H54 (cell line): ENCODE results near the gene ZIC4.

Source experiments
- DNase-seq: peaks from one replicate; pipeline ENCODE4 v3.0.0; 2011; ENCODE audit warnings: low spot score, mixed read lengths; ENCODE audit not compliant: insufficient read length
- FAIRE-seq: peaks from 3 replicates; lab custom pipeline; 2011; peaks lifted over from hg19 to GRCh38; lab: Jason Lieb, UNC
- POLR2A ChIP-seq: IDR thresholded peaks from 2 replicates; pipeline ENCODE4 v1.6.1; 2011; ENCODE audit warnings: low read depth, mild to moderate bottlenecking, low read length

ZIC4 gene

GRCh38 chr3:147360646-147361453 lies 45.5 kb downstream of the ZIC4 start:
- DNase-seq (no peak), FAIRE-seq (no peak)
- no peak for TF ChIP-seq POLR2A

DNA sequence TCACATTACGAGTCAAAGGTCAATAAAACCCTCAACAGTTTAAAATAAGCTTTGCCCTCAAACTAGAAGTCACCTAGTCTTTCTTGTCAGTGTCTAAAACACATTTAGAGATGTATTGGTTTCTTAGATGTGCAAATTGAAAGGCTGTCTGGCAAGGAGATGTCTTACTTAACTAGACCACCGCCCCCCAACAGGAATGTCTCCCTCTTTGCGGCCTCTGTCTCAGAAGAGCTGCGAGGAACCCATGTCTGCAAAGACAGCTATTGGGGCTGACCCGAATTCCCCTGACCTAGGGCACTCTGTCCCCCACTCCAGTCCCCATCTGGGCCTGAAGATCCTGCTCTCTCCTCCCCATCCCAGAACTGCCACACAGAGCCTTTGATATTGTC lies 46.3 kb downstream of the ZIC4 start:
- no peak for TF ChIP-seq POLR2A
- FAIRE-seq (no peak), DNase-seq (no peak)

DNA sequence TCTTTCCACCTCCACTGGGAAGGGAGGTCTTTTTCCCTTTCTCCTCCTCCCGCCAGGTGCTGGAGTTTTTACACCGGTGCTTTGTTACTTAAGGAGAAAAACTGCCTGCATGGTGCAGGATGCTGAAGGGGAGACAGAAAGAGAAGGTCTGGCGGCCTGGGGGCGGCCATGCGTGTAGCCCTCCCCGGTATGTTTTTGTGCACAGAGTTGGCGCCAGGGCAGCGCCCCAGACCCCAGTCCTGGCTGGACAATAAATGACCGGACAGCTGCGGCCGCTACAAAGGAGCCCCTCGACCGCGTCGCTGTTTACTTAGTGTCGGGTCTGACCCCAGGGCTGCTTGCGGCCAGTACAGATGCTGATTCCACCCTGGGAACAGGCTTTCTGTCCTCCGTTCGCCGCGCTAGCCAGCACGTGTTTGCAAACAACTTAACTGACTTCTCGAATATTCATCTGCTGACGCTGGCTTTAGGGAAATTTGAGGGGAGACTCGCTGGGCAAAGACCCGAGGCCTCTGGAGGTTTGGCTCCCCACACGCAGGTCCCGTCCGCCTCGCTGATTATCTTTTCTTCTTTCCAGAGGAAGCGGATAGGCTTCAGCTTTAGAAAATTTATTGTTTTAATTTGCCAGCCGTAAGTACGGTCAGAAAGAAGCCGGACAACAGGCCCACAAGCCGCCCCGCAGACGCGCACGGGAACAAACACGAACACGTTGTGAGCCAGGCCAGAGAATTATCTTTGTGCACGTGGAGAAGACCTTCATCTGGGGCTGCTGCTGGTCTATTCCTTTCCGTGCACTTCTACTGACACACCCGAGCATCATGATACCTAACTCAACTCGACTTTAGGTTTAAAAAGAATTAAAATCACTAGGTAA lies 46.9 kb downstream of the ZIC4 start:
- no peak for FAIRE-seq
- TF ChIP-seq POLR2A: no peak
- no peak for DNase-seq

DNA sequence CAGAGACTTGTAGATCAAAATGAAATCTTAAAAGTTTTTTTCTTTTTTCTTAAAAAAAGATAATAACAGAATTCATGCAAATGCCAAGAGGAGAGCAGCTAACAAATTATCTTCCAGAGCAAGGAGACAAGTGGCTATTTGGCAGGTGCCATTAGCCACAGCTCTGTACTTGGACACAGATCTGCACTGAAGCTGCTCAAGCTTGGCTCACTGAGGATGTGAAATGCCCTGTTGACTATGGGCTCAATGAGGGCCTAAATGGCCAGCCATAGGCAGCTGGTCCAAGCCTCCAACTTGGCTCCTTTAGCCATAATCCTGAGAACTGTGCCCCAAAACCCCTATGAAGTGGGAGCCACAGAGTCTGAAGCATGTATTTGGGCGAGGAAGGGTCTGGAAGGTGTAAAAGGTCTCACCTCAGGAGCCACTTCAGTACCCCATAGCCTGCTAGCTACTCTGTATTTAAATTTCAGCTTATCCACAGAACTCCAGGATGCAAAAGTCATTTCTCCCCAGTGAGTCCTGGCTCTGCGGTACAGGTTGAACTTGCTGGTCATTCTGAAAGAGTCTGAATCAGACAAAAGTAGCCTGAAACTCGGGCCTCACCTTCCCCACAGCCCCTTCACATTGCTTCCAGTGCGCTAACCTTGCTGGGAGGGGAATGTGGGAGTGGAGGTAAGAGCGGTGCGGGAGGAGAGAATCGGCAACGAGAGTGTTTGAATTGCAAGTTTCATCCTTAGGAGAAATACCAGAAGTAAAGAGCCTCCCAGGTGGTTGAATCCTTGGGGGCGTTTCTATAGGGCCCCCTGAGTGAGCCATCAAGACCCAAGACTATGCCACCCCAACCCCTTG lies 48.0 kb downstream of the ZIC4 start:
- no peak for DNase-seq
- no peak for TF ChIP-seq POLR2A
- FAIRE-seq: no peak

DNA sequence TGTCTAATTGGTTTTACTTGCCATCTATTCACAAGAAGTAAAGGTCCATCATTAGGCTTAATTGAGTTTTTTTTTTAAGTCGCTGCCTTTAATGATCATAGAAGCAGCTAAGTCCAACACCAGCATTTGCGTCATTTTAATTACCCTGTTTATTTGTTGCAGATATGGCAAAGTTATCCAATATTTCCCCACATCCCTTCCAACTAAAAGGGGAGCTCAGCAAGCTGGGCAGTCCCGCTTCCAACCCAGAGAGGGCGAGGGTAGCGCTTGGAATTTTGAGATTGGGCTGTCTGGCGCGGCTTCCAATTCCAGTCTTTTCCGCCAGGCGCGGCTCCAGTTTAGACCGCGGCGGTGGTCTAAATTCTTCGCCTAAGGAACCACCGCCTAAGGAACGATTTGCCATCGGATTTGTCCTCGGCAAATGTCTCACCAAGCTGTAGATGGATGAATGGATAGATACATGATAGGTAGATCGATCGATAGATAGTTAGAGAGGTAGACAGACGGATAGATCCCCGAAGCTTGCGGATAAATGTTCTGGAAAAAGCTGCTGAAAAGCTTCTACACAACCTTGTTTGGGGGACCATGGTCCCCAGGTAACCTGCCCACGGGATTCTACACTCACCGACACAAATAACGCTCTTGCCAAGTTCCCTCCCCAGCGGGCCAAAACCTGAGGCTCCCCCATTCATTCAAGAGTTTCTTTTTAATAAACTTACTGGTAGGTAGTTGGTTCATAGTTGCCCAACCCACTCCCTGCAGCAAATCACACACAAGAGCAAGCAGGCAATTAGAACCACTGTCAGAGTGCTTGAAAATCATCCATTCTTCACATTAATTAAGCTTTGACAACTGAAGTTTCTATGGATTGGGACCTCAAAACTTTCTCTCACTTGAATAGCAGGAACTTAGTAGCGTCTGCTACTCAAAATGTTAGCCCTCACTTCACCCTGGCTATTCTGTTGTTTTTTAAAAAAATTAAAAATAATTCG lies 49.1 kb downstream of the ZIC4 start:
- no peak for TF ChIP-seq POLR2A
- FAIRE-seq (no peak), DNase-seq (no peak)

- no peak for TF ChIP-seq POLR2A
- FAIRE-seq (no peak), DNase-seq (no peak)
These were observed 50.0 kb downstream of the ZIC4 start for GRCh38 chr3:147356145-147356908.

GRCh38 chr3:147355753-147356090 lies 50.6 kb downstream of the ZIC4 start:
- TF ChIP-seq POLR2A: no peak
- no peak for DNase-seq
- FAIRE-seq: no peak

DNA sequence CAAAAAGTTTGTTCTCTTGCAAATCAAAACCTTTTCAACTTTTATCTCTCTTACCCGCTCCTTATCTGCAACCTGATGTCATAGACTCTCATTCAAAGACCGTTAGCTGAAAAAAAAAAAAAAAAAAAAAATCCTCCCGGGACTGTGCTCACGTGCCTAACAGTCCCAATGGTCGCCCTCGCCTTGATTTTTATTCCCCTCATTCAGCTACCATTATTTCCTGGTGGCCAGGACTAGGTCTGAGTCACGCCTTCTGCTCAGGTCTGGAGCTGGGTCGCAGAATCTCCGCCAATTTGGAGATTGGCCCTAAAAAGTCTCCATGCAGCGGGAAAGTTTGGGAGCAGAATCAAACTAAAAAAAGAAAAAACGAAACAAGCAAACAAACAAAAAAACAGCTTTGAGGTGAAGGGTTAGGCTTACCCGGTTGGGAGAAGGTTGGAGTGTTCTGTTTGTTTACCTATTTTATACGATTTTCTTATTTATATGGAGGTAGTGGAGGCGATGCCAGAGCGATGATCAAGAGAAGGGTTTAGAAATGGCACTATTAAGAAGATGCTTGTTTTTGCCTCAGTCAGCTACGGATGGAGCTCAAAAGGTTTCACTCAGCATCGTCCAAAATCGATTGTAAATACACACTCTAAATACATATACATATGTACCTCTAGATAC lies 51.1 kb downstream of the ZIC4 start:
- FAIRE-seq (no peak), DNase-seq (no peak)
- no peak for TF ChIP-seq POLR2A

DNA sequence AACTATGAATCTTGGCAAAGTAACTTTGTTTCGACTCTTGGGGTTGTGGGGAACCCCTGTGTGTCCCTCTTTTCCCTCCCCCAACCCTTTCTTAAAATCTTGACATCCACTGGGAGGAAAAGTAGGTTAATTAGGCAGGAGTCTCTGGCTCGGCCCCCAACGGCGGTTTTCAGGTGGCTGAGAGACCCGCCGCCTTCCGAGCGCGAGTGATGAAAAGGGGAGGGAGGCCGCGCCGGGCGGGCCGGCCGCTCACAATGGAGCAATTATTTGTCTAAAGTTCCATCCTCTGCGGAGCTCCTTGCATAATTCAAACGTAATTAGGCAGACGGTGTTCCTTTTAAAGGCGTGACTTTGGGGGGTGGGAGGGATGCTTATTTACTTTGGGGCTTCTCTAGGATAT lies 51.7 kb downstream of the ZIC4 start:
- FAIRE-seq: no peak
- no peak for TF ChIP-seq POLR2A
- DNase-seq: no peak

- TF ChIP-seq POLR2A: no peak
- no peak for DNase-seq
- FAIRE-seq: no peak
These were observed 55.0 kb downstream of the ZIC4 start for GRCh38 chr3:147351301-147351700.

DNA sequence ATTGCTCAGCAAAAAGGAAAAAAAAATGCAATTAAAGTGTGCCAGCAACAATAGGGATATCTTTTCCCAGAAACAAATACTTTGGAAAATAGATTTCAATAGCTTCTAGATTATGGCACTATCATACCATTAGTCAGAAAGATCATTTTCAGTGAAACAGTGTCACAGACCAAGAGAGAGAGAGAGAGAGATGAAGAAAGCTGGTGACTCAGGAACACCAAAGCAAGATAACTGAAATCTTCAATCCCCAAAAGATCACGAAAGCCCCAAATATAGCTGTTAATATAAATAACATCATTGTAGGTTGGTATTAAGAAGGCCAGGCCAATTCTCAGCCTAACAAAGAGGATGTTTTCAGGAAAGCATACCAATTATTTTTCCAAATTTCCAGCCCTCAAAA lies 57.4 kb downstream of the ZIC4 start:
- no peak for TF ChIP-seq POLR2A
- DNase-seq (no peak), FAIRE-seq (no peak)
